Heart right ventricle (tissue), 16 donors: ENCODE results near the gene C16orf78. TPM values are rescaled to one million over a fixed set of nuclear protein-coding genes. Genes with fewer than 3 reads are reported as not detected.

Source experiments
- ATAC-seq, 8 donors: fragments of 200-7000 bp; cut with Tn5 transposase; one replicate each; pipeline ENCODE4 v1.9.1; 2020; ENCODE audit warnings: mild to moderate bottlenecking in 8 of 8, moderate library complexity in 8 of 8, moderate number of reproducible peaks in 1 of 8
- DNase-seq, 2 donors: peaks; one replicate each; pipeline ENCODE4 v3.0.0-alpha.2; 2020
- H3K27ac ChIP-seq, 10 donors: fragments of 200-600 bp; sonication (generic) in 2 of 10; one replicate each; pipeline versions ENCODE4 v1.5.0 to v1.8.0; 2020 to 2022; ENCODE audit warnings: mild to moderate bottlenecking in 3 of 10
- H3K27me3 ChIP-seq, 7 donors: fragments of 200-600 bp; one replicate each; pipeline ENCODE4 v1.8.0; 2021 to 2022; ENCODE audit warnings: mild to moderate bottlenecking in 2 of 7
- H3K36me3 ChIP-seq, 9 donors: fragments of 200-600 bp; sonication (generic) in 1 of 9; one replicate each; pipeline versions ENCODE4 v1.5.0 to v1.8.0; 2020 to 2022; ENCODE audit warnings: mild to moderate bottlenecking in 2 of 9
- H3K4me1 ChIP-seq, 9 donors: fragments of 200-600 bp; sonication (generic) in 1 of 9; one replicate each; pipeline versions ENCODE4 v1.5.0 to v1.8.0; 2020 to 2022; ENCODE audit warnings: mild to moderate bottlenecking in 4 of 9
- H3K4me3 ChIP-seq, 10 donors: fragments of 200-600 bp; sonication (generic) in 2 of 10; one replicate each; pipeline versions ENCODE4 v1.5.0 to v1.8.0; 2020 to 2022; ENCODE audit warnings: mild to moderate bottlenecking in 7 of 10, moderate library complexity in 2 of 10
- H3K9me3 ChIP-seq, 11 donors: fragments of 200-600 bp in 10 of 11; sonication (generic) in 2 of 11; one replicate each; pipeline versions ENCODE4 v1.5.0 to v1.8.0; 2013 to 2022; ENCODE audit warnings: mild to moderate bottlenecking in 2 of 11, control low read depth in 1 of 11, moderate library complexity in 1 of 11
- CTCF ChIP-seq, 9 donors: fragments of 200-600 bp; sonication (generic) in 2 of 9; IDR thresholded peaks; one replicate each; pipeline versions ENCODE4 v1.5.0 to v1.8.0; 2021 to 2022; ENCODE audit warnings: antibody characterized with exemption in 9 of 9, mild to moderate bottlenecking in 5 of 9, moderate library complexity in 1 of 9
- WGBS, 2 donors: extraction: QIAGEN DNeasy Blood & Tissue Kit; methylation state at CpG; one replicate each; pipeline ENCODE4 v1.1.7; 2013; ENCODE audit warnings: inconsistent platforms in 1 of 2; 5-methylcytosine and 5-hydroxymethylcytosine counted together
- intact Hi-C, 10 donors: fragments of 100-400 bp; cut with DNase I; formaldehyde crosslinking; loops; one replicate each; pipeline versions ENCODE4 v1.11.1 to v1.14.2; 2022
- polyA plus RNA-seq, 2 donors: library from polyadenylated mRNA; stranded (reverse); fragments of 200-250 nt; gene quantifications; one replicate each; pipeline ENCODE4 v1.2.3, GENCODE V29; 2013
- total RNA-seq, 10 donors: library from RNA; stranded (reverse); fragmentation: NEBNext Ultra II Directional in 3 of 10; extraction: Animal tissue kit (Norgen Biotek cat#: 25700) in 3 of 10; gene quantifications; one replicate each; pipeline versions ENCODE4 v1.2.1 to v1.2.4, GENCODE V29; 2021 to 2023
- donor health status: Arrhythmogenic right ventricular cardiomyopathy.
- donor health status: ischemic (EF 13 %, LVEDD 7.1; RV severe dilation, severe dysfunction).
- donor health status: healthy with polysubstance abuse.
- donor health status: DM: no; HTN: yes; CAD: no.
- donor health status: DM: no; HTN: no; CAD: no.
- donor health status: ischemic (EF 25% LVEDD 6.9; RV normal size, moderate dysfunction).
- donor health status: ischemic (EF 25% LVEDD 5.7; RV mildly dilated, moderate dysfunction).
- donor health status: healthy.
- donor health status: DM: yes; HTN: yes; CAD: no.
- donor health status: Ischemic cardiomyopathy.
- donor health status: ischemic (EF 35%, LVEDD 5.7; RV mildly dilated, moderate dysfunction).
- donor health status: nonischemic (EF 11% LVEDD 7.7; RV severe dilation, severe dysfunction).
- donor health status: DM: yes; HTN: yes; CAD: no.
- donor health status: PGD.
- donor health status: ischemic (EF 29% LVEDD 5.4; RV normal size, mild dysfunction).
- donor health status: nonischemic (EF 23%, LVEDD 6.1; RV moderate dilation, normal function).

The C16orf78 gene
- total and polyA plus RNA-seq, 12 donors: not detected

GRCh38 chr16:49436181-49436580 lies 62.6 kb downstream of the C16orf78 start:
- intact Hi-C loops: no loop called here
- no peaks in the 10 kb centered on the region for H3K9me3 ChIP-seq
- no peak for ATAC-seq
- H3K36me3 ChIP-seq: no peaks in the 10 kb centered on the region
- no peak for DNase-seq
- peaks cover 0 to 7% (median 0%) of the 10 kb centered on the region in 7 donors for H3K27me3 ChIP-seq
- H3K27ac ChIP-seq: no peak overlapping the region
- peaks cover 0 to 27% (median 10%) of the 10 kb centered on the region in 9 donors for H3K4me1 ChIP-seq
- no peak overlapping the region for H3K4me3 ChIP-seq
- WGBS, 2 donors: 88 to 89% methylated on average over 7 of the region's 7 CpGs
- no peak for TF ChIP-seq CTCF (IDR thresholded peaks at IDR 0.05)

- DNase-seq (no peak), ATAC-seq (no peak)
- TF ChIP-seq CTCF (IDR thresholded peaks at IDR 0.05): no peak
- peaks cover 0 to 38% (median 16%) of the 10 kb centered on the region in 9 donors for H3K4me1 ChIP-seq
- no peak overlapping the region for H3K27ac ChIP-seq
- H3K36me3 ChIP-seq: no peaks in the 10 kb centered on the region
- H3K9me3 ChIP-seq: no peaks in the 10 kb centered on the region
- peaks cover 0 to 9% (median 0%) of the 10 kb centered on the region in 7 donors for H3K27me3 ChIP-seq
- 75 to 81% methylated on average over 5 of the region's 5 CpGs for WGBS, 2 donors
- no peak overlapping the region for H3K4me3 ChIP-seq
- intact Hi-C loops: no loop called here
Observed at GRCh38 chr16:49437344-49437743, 63.7 kb downstream of the C16orf78 start.

GRCh38 chr16:49439050-49439449 lies 65.4 kb downstream of the C16orf78 start:
- Histone ChIP-seq H3K4me1 (peaks cover 0 to 44% (median 16%) of the 10 kb centered on the region in 9 donors), H3K27me3 (peaks cover 0 to 11% (median 0%) of the 10 kb centered on the region in 7 donors), H3K9me3 (no peaks in the 10 kb centered on the region), H3K27ac (peak overlapping the region in 4 of 10 donors; percentile 7 to 86 (median 44)), H3K4me3 (no peak overlapping the region), H3K36me3 (no peaks in the 10 kb centered on the region)
- intact Hi-C loops: no loop called here
- ATAC-seq (no peak), DNase-seq (no peak)
- TF ChIP-seq CTCF (IDR thresholded peaks at IDR 0.05): no peak
- 65 to 71% methylated on average over 7 of the region's 7 CpGs for WGBS, 2 donors

- no peaks in the 10 kb centered on the region for H3K9me3 ChIP-seq
- intact Hi-C loops: loop anchor here in 1 of 10 donors (5.0 kb wide), 1 partner anchor 53 kb away; no protein-coding TSS in a partner anchor
- ATAC-seq: no peak
- no peaks in the 10 kb centered on the region for H3K36me3 ChIP-seq
- H3K4me3 ChIP-seq: no peak overlapping the region
- H3K4me1 ChIP-seq: peaks cover 0 to 44% (median 16%) of the 10 kb centered on the region in 9 donors
- DNase-seq: no peak
- peaks cover 0 to 11% (median 0%) of the 10 kb centered on the region in 7 donors for H3K27me3 ChIP-seq
- 93 to 94% methylated on average over 4 of the region's 4 CpGs for WGBS, 2 donors
- no peak for TF ChIP-seq CTCF (IDR thresholded peaks at IDR 0.05)
- peak overlapping the region in 4 of 10 donors; percentile 7 to 86 (median 44) for H3K27ac ChIP-seq
Observed at GRCh38 chr16:49439676-49440075, 66.1 kb downstream of the C16orf78 start.
